CD4-positive, CD25-positive, alpha-beta regulatory T cell (primary cell): ENCODE data around the gene CCDC86. TPM values are rescaled to one million over a fixed set of nuclear protein-coding genes. Genes with fewer than 3 reads are reported as not detected.

Experiments used
- ATAC-seq, 2 donors: fragments of 150-1000 bp; cut with Tn5 transposase; one replicate each; pipeline ENCODE4 v1.10.0; 2021; ENCODE audit warnings: low read depth in 2 of 2, moderate number of reproducible peaks in 2 of 2, moderate library complexity in 1 of 2
- DNase-seq, 3 donors: peaks; one replicate each; pipeline versions ENCODE4 v3.0.0 to v3.0.0-alpha.2; 2012 to 2022; ENCODE audit warnings: mixed read lengths in 1 of 3
- H3K27ac ChIP-seq: one replicate; pipeline ENCODE4 v1.7.0; 2013; ENCODE audit warnings: mild to moderate bottlenecking, low read length; ENCODE audit not compliant: insufficient read depth, poor library complexity, severe bottlenecking
- H3K27me3 ChIP-seq: one replicate; pipeline ENCODE4 v1.7.0; 2013; ENCODE audit warnings: low read length; ENCODE audit not compliant: control insufficient read depth, insufficient read depth
- H3K36me3 ChIP-seq: one replicate; pipeline ENCODE4 v1.7.0; 2013; ENCODE audit warnings: mild to moderate bottlenecking, low read length, moderate library complexity; ENCODE audit not compliant: control insufficient read depth, insufficient read depth
- H3K4me1 ChIP-seq: 2 replicates; pipeline ENCODE4 v1.7.0; 2013; ENCODE audit warnings: mild to moderate bottlenecking, low read length; ENCODE audit not compliant: insufficient read depth, control insufficient read depth, poor library complexity, severe bottlenecking
- H3K4me3 ChIP-seq: one replicate; pipeline ENCODE4 v1.7.0; 2013; ENCODE audit warnings: low read depth, mild to moderate bottlenecking, low read length, moderate library complexity
- H3K9me3 ChIP-seq, 2 experiments: 1 replicate in 1 of 2; 2 replicates in 1 of 2; pipeline ENCODE4 v1.7.0; 2013; ENCODE audit warnings: low read length in 2 of 2, mild to moderate bottlenecking in 1 of 2, moderate library complexity in 1 of 2; ENCODE audit not compliant: control insufficient read depth in 2 of 2
- H3K27ac Mint-ChIP-seq, 3 donors: one replicate each; pipeline ENCODE4 v1.8.0; 2020 to 2022; ENCODE audit warnings: mild to moderate bottlenecking in 3 of 3, mixed read lengths in 3 of 3, moderate library complexity in 2 of 3
- H3K27me3 Mint-ChIP-seq: one replicate; pipeline ENCODE4 v1.8.0; 2022; ENCODE audit warnings: mild to moderate bottlenecking, mixed read lengths
- H3K36me3 Mint-ChIP-seq: one replicate; pipeline ENCODE4 v1.8.0; 2020; ENCODE audit warnings: mixed read lengths
- H3K4me1 Mint-ChIP-seq, 4 donors: one replicate each; pipeline ENCODE4 v1.8.0; 2020 to 2022; ENCODE audit warnings: mixed read lengths in 4 of 4, mild to moderate bottlenecking in 1 of 4
- H3K4me3 Mint-ChIP-seq, 4 donors: one replicate each; pipeline ENCODE4 v1.8.0; 2020 to 2022; ENCODE audit warnings: mild to moderate bottlenecking in 4 of 4, mixed read lengths in 4 of 4, moderate library complexity in 3 of 4
- H3K9me3 Mint-ChIP-seq, 7 donors: one replicate each; pipeline ENCODE4 v1.8.0; 2020 to 2022; ENCODE audit warnings: mixed read lengths in 7 of 7, mild to moderate bottlenecking in 3 of 7, moderate library complexity in 2 of 7
- polyA plus RNA-seq, 4 donors: library from polyadenylated mRNA; unstranded; fragments of 300-500 nt; fragmentation: Illumina TruSeq; gene quantifications; one replicate each; pipeline ENCODE4 v1.2.3, GENCODE V29; 2021
- total RNA-seq: library from RNA; stranded (reverse); gene quantifications from one replicate; pipeline ENCODE4 v1.2.3, GENCODE V29; 2022

CCDC86 gene
- total and polyA plus RNA-seq, 5 donors from 2014 or later = 7.0 to 12.8 (median 8.8) TPM

- H3K27ac ChIP-seq = no peak overlapping the region
- H3K4me3 ChIP-seq = no peak overlapping the region
- no peaks in the 10 kb centered on the region for H3K9me3 ChIP-seq
- H3K27me3 ChIP-seq = no peaks in the 10 kb centered on the region
- DNase-seq (peak in 2 of 3 donors; percentile 45 to 56), ATAC-seq (peak; percentile 73 to 75)
- H3K4me1 Mint-ChIP-seq = peaks cover 10 to 17% (median 13%) of the 10 kb centered on the region in 4 donors
- H3K36me3 Mint-ChIP-seq = peaks cover 51% of the 10 kb centered on the region
- H3K9me3 Mint-ChIP-seq = no peaks in the 10 kb centered on the region
- H3K4me3 Mint-ChIP-seq = peak overlapping the region in 2 of 4 donors; percentile 33 to 79
- no peak overlapping the region for H3K27ac Mint-ChIP-seq
- peaks cover 91% of the 10 kb centered on the region for H3K36me3 ChIP-seq
- H3K4me1 ChIP-seq = peaks cover 2% of the 10 kb centered on the region
- no peaks in the 10 kb centered on the region for H3K27me3 Mint-ChIP-seq
These were observed 57.4 kb downstream of the CCDC86 start for GRCh38 chr11:60899046-60899936.

GRCh38 chr11:60899977-60900376 is 58.1 kb downstream of the CCDC86 start:
- H3K4me1 ChIP-seq = peaks cover 9% of the 10 kb centered on the region
- DNase-seq (no peak), ATAC-seq (no peak)
- Mint-ChIP-seq H3K27me3 (no peaks in the 10 kb centered on the region), H3K4me3 (peak overlapping the region in 2 of 4 donors; percentile 32 to 79), H3K9me3 (no peaks in the 10 kb centered on the region), H3K36me3 (peaks cover 48% of the 10 kb centered on the region), H3K27ac (no peak overlapping the region), H3K4me1 (peaks cover 10 to 23% (median 17%) of the 10 kb centered on the region in 4 donors)
- H3K36me3 ChIP-seq = peaks cover 85% of the 10 kb centered on the region
- no peaks in the 10 kb centered on the region for H3K27me3 ChIP-seq
- no peak overlapping the region for H3K4me3 ChIP-seq
- H3K9me3 ChIP-seq = no peaks in the 10 kb centered on the region
- H3K27ac ChIP-seq = no peak overlapping the region

Other genes with a start within 250 kb of the CCDC86 start
- gene MS4A8, start 142.5 kb upstream of the CCDC86 start, total RNA-seq = not detected
- not detected for gene MS4A8, start 142.5 kb upstream of the CCDC86 start, polyA plus RNA-seq
- not detected for gene MS4A18, start 117.4 kb upstream of the CCDC86 start, total RNA-seq
- not detected for gene MS4A18, start 117.4 kb upstream of the CCDC86 start, polyA plus RNA-seq
- not detected for gene MS4A15, start 85.2 kb upstream of the CCDC86 start, total RNA-seq
- not detected for gene MS4A15, start 85.2 kb upstream of the CCDC86 start, polyA plus RNA-seq
- not detected for gene MS4A10, start 56.8 kb upstream of the CCDC86 start, total RNA-seq
- gene MS4A10, start 56.8 kb upstream of the CCDC86 start, polyA plus RNA-seq = not detected
- gene PTGDR2, start 13.8 kb downstream of the CCDC86 start, total RNA-seq = 2.3 TPM
- gene PTGDR2, start 13.8 kb downstream of the CCDC86 start, polyA plus RNA-seq = 1 to 10 TPM in 3 of 4 donors, under 1 TPM in 1; 0.81 to 1.4 (median 1.1) TPM
- gene ZP1, start 25.4 kb downstream of the CCDC86 start, total RNA-seq = not detected
- gene ZP1, start 25.4 kb downstream of the CCDC86 start, polyA plus RNA-seq = not detected
- gene PRPF19, start 64.5 kb downstream of the CCDC86 start, total RNA-seq = 67.6 TPM
- gene PRPF19, start 64.5 kb downstream of the CCDC86 start, polyA plus RNA-seq = 10 to 100 TPM; 13.6 to 17.4 (median 13.9) TPM
- 49.9 TPM for gene TMEM109, start 72.0 kb downstream of the CCDC86 start, total RNA-seq
- 100 to 1,000 TPM; 188 to 215 (median 198) TPM for gene TMEM109, start 72.0 kb downstream of the CCDC86 start, polyA plus RNA-seq
- gene TMEM132A, start 82.3 kb downstream of the CCDC86 start, total RNA-seq = not detected
- gene TMEM132A, start 82.3 kb downstream of the CCDC86 start, polyA plus RNA-seq = not detected
- 1.0 TPM for gene SLC15A3, start 110.1 kb downstream of the CCDC86 start, total RNA-seq
- under 1 TPM in 1 of 4 donors, not detected in 3; 0.43 TPM for gene SLC15A3, start 110.1 kb downstream of the CCDC86 start, polyA plus RNA-seq
- gene CD6, start 129.6 kb downstream of the CCDC86 start, total RNA-seq = 398 TPM
- gene CD6, start 129.6 kb downstream of the CCDC86 start, polyA plus RNA-seq = 100 to 1,000 TPM; 108 to 188 (median 130) TPM